Tongue (tissue), 2 donors: ENCODE measurements around the gene B3GALT5. TPM values are rescaled to one million over a fixed set of nuclear protein-coding genes. Genes with fewer than 3 reads are reported as not detected.

Experiments used
- DNase-seq: peaks from one replicate; pipeline ENCODE4 v3.0.0-alpha.2; 2015
- total RNA-seq: library from RNA; depleted of rRNA; stranded (reverse); fragments of >200 nt; gene quantifications from one replicate; pipeline ENCODE4 v1.2.3, GENCODE V29; 2014

The B3GALT5 gene
- total RNA-seq, 1 donor from 2014 or later = 3.8 TPM

DNA sequence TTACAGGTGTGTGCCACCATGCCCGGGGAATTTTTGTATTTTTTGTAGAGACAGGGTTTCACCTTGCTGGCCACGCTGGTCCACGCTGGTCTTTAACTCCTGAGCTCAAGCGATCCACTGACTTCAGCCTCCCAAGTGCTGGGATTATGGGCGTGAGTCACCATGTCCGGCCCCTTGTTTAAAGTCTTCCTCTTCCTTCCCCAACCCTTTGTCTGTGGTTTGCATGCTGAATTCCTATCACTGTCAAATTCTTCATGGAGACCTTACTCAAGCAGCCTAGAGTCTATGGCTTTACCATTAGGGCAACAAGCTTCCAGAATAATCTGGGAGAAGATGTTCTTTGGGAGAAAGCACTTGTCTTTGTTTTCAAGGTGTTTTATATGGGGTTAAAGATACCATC lies 34.7 kb downstream of the B3GALT5 start:
- DNase-seq = no peak

DNA sequence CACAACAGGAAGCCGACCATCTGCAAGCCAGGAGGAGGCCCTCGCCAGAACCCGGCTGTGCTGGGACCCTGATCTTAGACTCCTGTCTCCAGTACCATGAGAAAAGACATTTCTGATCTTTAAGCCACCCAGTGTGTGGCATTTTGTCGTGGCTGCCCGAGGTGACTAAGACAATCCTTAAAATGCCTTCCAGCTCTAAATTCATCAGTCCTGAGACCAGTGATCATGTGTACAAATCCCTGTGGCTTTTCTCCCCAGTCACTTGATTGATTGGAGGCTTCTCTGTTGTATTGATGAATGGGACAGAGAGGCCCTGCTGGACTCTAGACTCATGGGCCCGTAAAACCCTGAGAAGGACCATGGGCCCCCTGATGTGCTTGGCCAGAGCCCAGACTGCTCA lies 36.1 kb downstream of the B3GALT5 start:
- DNase-seq = no peak

DNA sequence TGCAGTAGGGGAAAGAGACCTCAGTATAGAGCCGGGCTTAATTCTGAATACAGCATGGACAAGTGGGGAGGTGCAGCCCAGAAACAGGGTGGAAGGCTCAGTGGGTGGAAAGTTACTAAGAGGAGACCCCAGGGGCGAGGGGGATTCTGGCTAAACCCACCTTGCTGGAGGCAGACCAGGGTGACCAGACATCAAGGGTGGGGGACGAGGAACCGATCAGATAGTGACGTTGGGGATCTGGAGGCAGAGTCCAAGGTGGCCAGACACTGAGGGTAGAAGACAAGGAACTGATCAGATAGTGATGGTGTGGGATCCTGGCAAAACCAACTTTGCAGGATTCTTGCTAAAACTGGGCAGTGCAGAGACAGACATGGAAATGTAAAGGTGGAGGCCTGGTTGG lies 36.8 kb downstream of the B3GALT5 start:
- DNase-seq = no peak

DNA sequence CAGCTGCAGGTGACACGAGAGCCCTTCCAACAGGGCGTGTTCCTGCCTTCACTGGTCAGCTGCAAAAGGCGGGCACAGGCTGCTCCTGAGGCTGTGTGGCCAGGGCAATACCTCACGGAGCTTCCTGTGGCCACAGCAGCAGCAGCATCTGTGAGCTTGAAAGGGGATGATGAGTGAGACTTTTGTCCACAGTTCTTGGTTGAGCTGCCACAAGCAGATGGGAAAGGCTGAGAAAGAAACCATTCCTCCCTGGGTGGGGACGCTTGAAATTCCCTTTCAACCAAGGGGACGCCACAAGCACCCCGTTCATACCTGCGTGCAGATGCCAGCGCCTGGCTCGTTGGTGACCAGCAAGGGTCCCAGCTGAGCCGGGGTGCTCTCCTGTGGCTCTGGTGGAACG lies 37.6 kb downstream of the B3GALT5 start:
- DNase-seq = no peak

DNA sequence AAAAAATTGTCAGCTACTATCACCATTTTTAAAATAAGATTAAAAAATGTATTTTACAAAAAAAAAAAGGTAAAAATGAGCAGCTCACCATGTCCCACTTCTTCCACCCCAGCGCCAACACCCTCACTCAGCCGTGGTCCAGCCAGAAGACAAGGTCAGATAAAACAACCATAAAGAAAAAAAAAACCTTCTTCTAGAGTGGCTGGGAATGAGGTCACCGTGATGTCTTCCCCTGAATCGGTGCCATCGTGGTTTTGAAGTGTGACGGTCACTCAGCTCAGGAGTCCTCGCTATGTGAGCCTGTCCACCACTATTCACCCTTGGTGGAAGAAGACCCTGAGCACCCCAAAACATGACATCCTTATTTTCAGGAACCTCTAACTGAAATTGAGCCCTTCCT lies 38.1 kb downstream of the B3GALT5 start:
- DNase-seq = no peak

DNA sequence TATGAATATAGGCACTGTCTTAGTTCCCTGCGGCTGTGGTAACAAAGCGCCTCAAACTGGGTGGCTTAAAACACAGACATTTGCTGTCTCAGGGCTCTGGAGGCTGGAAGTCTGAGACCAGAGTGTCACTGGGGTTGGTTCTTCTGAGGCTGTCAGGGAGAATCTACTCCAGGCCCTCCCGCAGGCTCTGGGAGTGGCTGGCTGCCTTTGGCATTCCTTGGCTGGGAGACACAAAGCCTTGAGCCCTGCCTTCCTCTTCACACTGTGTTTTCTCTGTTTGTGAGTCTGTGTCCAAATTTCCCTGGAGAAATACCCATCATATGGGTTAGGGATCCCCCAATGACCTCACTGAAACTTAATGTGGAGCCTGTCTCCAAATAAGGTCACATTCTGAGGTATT lies 38.5 kb downstream of the B3GALT5 start:
- no peak for DNase-seq

DNA sequence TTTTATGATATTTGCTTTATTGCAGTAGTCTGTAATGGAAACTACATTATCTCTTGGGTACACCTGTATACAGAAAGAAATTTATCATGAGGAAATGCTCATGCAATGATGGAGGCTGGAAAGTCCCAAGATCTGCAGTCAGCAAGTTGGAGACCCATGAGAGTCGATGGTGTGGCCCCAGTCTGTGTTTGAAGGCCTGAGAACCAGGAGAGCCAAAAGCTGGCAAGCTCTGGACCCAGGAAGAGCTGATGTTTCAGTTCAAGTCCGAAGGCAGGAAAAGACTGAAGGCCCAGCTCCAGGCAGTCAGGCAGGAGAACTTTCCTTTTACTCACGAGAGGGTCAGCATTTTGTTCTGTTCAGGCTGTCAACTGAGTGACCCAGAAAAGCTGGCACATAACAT lies 42.2 kb downstream of the B3GALT5 start:
- DNase-seq = no peak

DNA sequence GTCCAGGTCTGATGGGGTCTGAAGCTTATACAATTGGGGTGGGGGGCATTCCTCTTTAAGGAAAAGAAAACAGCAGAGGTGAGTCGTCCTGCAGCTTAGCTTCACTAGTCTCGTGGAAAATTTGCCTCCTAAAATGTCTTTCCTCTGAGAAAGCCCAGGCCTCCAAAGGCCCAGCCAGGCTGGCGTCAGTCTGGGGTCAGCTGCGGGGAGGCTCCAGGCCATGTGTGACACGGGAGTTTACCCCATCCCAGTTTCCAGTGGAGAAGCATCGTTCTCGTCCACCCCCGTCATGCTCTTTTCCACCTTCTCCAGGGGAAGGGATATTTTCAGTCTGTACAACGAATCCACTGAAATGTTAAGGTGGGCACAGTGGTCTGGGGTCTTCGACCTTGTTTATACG lies 42.8 kb downstream of the B3GALT5 start:
- no peak for DNase-seq

DNA sequence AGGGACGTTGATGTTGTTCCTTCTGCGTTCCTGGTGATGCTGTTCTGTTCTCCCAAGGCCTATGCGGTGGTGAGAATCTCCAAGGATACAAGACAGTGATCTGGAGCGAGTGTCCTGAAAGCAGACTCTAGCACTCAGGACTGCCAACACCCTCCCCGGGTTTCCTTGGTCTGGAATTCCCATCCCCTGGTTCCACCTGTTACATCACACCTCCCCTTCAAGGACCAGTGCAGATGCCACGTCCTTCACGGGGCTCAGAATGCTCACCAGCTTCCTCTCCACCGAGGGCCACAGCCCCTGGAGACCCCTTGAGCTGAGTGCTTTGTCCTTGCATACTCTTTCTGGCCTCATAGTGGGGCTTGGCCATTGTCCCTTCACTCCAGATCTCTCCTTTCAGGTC lies 43.5 kb downstream of the B3GALT5 start:
- DNase-seq = no peak

DNA sequence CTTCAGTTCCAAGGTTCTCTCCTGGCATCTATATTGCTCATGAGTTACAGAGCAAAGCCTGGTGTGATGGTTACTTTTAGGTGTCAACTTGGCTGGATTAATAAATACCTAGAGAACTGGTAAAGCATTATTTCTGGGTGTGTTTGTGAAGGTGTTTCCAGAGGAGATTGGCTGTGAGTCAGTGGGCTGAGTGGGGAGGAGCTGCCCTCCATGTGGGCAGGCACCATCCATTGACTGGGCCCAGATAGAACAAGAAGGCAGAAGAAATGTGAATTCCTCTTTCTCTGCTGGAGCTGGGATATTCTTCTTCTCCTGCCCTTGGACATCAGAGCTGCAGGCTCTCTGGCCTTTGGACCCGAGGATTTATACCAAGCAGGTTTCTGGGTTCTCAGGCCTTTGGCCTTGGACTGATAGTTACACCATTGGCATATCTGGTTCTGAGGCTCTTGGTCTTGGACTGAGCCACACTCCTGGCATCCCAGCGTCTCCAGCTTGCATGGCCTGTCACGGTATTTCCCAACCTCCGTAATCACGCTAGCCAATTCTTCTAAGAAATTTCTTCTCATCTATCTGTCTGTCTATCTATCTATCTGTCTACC lies 44.5 kb downstream of the B3GALT5 start:
- DNase-seq = no peak

DNA sequence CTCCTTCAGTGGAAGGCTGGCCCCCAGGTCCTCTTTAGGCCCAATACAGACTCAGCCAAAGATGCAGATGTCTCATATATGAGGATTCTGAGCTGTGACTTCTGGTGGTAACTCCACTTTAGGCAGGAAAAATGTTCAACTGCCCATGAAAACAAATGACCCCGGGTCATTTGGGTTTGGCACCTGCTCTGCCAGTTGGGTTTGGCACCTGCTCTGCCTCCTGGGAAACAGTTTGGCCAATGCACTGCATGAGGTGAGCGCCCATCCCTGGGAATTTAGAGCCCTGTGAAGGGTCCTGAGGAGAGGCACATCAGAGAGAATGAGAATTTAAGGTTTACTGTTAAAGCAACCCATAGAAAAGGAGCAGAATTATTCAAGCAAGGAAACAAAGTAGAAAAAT lies 45.3 kb downstream of the B3GALT5 start:
- DNase-seq = no peak

DNA sequence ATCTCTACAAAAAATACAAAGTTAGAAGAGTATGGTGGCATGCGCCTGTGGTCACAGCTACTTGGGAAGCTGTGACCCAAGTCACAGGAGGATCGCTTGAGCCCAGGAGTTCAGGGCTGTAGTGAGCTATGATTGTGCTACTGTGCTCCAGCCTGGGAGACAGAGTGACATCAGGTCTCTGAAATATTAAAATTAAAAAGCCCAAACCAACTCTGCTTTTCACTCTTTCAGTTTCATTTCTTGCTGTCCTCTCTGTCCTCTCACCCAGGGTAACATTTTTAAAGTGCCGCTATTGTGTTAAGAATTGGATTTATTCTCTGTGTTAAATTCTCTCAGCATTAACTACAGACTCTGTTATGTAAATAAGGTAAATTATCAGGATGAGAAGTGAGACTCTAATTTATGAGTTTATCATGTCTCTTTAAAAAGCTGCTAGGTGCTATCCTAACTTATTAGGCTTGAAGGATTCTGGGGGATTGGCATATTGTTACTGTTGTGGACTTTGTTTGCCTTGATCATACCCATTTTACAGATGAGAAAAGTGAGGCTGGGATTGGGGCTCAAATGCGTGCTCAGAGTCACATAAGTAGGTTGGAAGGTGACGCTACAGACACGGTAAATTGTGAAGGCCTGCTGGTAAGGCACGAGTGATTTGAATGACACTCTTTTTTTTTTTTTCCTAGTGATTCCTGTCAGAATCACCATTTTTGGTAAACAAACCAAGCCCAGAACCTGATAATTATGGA lies 46.5 kb downstream of the B3GALT5 start:
- DNase-seq = no peak

DNA sequence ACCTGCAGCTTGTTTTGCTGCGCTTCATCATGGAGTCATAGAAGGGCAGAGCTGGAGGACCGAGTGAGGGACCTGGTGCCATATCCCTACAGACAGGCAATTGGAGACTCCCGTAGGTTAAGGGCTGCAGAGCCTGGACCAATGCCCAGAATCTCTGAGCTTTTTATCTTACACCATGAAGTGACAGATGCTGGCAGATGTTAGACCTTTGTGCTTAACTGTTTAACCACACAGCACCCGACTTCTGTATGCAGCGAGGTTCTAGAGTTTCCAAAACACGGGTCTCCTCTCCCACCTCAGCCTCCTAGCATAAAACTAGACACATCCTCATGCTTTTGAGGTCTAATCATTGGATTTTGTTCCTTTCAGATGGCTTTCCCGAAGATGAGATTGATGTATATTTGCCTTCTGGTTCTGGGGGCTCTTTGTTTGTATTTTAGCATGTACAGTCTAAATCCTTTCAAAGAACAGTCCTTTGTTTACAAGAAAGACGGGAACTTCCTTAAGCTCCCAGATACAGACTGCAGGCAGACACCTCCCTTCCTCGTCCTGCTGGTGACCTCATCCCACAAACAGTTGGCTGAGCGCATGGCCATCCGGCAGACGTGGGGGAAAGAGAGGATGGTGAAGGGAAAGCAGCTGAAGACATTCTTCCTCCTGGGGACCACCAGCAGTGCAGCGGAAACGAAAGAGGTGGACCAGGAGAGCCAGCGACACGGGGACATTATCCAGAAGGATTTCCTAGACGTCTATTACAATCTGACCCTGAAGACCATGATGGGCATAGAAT lies 47.6 kb downstream of the B3GALT5 start:
- DNase-seq = peak; percentile 94

DNA sequence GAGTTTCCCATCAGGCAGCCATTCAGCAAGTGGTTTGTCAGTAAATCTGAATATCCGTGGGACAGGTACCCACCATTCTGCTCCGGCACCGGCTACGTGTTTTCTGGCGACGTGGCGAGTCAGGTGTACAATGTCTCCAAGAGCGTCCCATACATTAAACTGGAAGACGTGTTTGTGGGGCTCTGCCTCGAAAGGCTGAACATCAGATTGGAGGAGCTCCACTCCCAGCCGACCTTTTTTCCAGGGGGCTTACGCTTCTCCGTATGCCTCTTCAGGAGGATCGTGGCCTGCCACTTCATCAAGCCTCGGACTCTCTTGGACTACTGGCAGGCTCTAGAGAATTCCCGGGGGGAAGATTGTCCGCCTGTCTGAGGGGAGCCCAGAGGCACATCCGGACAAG lies 48.4 kb downstream of the B3GALT5 start:
- no peak for DNase-seq

DNA sequence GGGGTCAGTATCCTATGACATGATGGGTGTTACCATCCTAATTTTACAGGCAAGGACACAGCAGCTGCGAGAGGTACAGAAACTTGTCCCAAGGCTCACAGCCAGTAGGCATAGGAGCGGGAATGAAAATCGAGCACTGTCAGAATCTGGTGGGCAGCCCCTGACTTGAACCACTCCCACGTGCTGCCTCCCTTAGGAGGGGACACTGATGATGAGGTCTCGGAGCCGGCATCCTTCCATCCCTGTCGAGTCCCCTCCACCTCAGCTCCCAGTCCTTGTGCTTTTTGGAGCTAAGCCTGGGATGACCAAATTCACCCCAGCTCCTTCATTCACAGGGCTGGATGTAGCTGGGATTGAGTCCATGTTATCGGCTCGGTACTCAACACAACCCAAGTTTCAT lies 49.0 kb downstream of the B3GALT5 start:
- DNase-seq = no peak

DNA sequence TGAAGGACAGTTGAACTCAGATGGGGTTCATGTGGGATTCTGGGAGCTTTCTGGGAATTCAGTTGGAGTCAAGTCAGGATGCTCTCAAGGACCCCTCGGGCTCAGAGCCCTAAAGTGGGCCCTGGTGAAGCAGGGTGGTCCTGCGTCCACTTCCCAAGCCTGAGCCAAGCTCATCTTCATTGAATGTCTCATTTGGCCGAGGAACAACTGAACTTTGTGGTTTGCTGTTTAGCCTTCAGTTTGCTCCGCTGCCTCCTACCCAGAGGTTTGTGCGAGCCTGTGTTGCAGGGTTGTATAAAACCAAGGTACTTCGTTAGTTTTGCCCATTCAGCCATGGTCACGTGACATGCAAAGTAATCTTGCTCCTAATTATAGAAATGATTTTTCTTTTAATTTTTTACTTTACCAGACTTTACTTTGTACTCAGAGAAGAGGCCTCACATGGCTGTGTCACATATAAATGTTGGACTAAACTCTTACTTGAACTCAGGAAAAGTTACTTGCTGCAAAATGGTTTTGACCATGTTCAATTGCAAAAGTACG lies 49.7 kb downstream of the B3GALT5 start:
- DNase-seq = no peak

DNA sequence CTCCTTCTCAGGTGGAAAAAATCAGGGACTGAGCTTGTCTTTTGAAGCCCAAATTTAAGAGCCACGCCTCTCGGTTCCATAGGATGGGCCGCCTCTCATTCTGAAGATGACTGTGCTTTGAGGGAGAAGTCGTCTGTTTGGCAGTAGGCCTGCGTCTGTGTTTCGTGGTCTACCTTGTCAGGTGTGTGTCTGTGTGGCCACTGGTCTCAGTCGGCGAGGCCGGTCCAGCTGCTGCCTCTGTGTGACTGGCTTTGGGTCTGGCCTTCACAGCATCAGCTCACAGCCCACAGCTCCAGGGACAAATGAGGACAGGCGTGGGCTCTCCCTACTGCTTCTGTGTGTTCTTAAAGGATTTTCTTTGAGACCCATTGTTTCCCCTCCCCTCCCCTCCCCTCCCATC lies 50.3 kb downstream of the B3GALT5 start:
- DNase-seq = no peak

DNA sequence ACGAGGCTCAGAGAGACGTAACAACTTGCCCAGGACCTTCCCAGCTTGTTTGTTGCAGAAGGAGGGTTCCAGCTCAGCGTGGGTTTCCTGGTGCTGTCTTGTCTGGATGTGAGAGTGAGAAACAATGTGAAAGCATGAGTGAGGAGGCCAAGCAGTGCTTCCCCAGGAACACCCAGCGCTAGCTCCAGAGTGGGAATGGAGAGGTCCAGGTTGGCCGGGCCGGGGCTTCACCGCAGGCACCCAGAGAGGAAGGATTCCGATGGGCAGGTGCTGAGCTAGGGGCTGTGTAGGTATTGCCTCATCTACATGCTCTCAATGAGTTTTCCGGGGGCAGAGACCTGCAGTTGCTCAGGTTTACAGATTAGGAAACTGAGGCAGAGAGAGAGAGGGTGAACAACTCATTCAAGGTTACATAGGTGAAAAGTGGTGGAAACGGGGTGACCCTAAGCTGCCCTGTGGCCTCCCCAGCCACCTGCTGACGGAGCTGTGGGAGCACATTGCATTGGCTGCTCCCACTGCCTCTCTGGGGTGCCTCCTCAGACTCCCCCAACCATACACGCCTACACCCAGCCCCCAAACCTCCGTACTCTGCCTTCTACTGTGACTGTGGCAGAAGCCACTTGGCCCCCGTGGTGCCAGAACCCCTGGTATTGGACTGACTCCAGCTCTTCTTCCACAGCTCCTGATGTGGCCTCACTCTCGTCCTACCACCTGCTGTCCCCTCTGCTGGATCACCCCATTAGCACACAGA lies 51.2 kb downstream of the B3GALT5 start:
- DNase-seq = no peak

DNA sequence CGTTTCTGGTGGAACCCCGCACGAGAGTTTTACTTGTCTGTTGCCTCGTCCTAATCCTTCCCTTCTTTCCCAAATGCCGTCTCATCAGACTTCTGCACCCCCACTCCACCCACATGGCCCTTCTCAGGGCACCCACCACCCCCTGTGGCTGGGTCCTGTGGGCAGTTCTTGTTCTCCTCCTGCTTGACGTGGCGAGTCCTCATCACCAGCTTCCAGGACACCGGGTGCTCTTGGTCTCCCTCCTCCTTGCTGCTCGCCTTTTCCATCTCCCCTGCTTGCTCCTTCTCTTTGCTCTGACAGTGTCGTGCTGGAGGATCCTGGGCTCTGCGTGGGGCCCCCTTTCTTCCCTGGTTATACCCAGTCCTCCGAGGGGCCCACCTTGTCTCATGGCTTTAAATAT lies 51.8 kb downstream of the B3GALT5 start:
- no peak for DNase-seq

DNA sequence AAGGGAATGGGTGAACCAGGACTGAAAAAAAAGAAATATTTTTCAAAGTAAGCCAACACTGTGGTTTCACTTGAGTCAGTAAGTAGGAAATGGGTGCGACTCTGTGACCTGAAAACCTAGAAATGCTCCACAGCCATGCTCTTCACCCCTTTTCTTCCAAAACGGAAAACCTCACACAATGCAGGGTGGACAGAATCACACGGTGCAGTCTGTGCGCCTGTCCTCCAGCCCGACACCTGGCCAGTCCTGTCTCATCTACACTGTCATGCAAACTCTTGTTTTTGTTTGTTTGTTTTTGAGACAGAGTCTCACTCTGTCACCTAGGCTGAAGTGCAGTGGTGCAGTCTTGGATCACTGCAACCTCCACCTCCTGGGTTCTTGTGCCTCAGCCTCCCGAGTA lies 53.3 kb downstream of the B3GALT5 start:
- DNase-seq = no peak

DNA sequence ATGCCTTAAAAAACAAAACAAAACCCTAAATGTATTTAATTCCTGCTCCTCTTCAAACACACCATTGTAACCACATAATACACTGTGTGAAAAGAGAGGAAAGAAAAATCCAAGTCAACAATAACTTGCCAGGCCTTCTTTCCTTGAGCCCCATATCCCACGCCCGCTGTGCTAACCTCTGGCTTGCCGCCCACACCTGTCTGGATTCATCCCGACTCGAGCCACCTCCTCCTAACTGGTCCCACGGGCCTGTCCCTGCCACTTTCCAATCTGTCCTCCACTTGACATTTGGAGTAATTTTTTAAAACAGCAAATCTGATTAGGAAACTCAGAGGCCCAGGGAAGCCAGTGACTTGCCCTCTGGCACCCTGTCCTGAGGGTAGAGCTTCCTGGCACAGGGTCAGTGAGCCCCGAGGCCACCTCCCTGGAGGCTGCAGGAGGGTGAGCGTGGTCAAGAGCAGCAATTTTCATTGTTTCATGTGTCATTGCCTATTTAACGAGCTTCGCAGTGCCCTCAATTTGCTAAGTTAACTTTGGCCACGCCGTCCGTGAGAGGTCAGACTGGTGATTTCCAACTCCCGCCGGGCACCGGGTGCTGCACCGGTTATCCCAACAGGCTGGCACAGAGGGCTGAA lies 54.1 kb downstream of the B3GALT5 start:
- peak; percentile 75 for DNase-seq

DNA sequence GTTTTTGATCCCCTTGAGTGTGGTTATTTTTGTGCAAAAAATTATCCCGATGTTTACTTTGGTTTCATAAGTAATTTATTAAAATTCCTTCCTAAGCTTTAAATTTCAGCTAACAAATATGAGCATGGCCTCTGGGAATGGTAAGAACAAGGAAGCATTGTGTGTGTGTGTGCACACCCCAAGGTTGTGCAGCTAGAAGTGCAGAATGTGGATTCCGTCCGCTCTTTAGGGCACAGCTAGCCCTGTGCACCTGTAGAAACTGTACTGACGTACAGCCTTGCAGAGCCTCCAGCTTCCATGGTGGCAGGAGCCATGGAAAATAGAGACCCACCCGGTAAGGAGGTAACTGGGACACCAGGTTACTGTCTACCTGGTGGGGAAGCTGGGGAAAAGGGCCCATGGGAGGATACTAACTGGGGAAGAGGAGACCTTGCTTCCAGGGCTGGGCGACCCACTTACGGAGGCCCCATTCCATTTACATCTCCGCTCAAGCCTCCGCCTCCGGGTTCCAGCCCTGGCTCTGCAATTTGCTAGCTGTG lies 54.7 kb downstream of the B3GALT5 start:
- DNase-seq = no peak
